ENCODE measurements around the gene TBXAS1. TPM values are rescaled to one million over a fixed set of nuclear protein-coding genes. Genes with fewer than 3 reads are reported as not detected.

The TBXAS1 gene
- total RNA-seq, 1 donor from 2014 or later: 19.3 TPM

DNA sequence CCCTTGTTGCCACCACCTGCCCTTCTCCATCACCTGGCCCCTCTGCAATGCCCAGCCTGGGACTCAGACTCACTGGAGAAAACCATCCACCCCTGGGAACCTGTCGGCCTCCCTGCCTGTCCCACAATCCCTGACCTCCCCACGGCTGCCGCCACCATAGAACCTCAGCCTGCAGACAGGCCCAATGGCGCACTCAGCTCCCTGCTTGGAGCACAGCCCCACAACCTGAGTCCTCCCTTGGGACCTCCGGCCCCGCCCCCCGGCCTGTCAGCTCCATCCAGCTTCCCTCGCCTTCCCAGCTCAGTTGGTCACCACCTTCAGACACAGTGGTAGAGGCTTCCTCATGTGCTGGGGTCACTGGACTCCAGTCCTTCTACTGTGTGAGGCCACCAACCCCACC is 192.5 kb downstream of the TBXAS1 start:
- DNase-seq (ENCODE audit: low spot score): no peak

DNA sequence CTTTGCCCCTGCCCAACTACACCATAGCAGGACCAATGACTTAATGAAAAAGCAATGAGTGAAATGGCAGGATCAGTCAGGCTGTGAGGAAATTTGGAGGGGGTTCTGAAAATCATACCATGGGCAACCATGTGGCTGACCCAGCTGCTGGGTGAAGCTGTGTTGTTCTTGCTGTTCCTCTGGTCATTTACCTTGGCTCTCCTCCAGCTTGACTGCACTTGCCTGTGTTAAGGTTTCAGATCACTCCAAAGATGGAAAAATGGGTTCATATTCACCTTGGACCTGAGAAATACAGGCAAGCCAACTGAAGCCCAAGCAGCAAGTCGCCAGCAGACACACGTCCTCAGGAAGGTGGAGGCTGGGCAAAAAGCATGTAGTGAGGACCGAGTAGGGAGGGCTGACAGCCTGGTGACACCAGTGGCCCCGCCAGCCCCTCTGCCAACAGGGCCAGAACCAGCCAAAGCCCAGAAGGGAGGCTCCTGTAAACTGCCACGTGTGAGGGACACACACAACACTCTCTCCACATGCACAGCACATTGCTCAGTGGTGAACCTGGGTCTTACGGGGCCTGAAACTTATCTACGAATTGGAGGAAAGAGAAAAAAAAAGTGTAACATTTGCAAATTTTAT is 193.6 kb downstream of the TBXAS1 start:
- DNase-seq (ENCODE audit: low spot score): no peak

DNA sequence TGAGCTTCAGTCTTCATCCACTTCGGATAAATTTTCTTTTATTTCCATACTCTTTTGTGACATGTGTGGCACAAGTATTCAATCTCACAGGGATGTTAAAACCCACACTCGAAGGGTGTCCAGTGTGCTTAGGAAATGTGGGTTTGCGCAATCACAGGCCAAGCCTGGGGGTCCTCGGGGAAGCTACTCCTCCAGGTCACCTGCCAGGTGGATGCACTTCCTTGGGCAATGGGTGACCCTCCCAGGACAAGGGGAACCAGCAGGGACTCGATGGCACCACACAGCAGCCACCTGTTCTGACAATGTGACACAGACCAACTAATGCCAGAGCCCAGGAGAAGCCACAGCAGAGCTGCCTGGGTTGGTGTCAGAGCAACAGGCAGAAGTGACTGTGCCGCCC is 194.7 kb downstream of the TBXAS1 start:
- DNase-seq (ENCODE audit: low spot score): no peak

DNA sequence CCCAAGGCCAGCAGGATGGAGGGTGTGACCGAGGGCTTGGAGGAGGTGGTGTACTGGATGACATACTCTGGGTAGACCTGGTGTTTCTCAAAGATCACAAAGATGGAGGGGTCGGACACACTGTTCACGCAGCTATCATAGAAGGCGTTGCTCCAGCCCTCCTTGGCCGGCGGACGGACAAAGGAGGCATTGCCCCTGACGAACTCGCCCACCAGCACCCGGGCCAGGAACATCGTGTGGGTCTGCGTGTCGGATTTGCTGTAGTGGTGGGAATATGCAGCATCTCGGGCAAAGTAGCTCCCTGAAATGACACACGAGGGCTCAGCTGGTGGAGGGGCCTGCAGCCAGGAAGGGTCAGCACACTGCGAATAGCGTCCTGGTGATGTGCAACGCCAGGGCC is 195.5 kb downstream of the TBXAS1 start:
- no peak for DNase-seq (ENCODE audit: low spot score)

DNA sequence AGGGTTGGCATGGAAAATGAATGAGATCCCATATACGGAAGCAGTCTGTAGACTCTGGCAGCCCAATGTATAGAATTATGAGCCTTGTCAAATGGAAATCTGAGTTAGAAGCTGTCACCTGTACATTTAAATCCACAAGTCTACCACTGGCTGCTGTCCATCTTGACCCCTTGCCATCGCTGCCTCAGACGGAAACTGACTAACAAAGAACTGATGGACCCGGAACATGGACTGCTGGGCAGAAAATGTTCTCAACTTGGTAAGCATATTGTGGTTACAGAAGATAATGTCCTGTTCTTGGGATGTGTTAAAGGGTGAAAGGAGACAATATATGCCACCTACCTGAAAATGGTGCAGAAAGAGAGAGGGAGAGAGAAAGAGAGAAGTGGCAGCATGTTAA is 196.2 kb downstream of the TBXAS1 start:
- no peak for DNase-seq (ENCODE audit: low spot score)

DNA sequence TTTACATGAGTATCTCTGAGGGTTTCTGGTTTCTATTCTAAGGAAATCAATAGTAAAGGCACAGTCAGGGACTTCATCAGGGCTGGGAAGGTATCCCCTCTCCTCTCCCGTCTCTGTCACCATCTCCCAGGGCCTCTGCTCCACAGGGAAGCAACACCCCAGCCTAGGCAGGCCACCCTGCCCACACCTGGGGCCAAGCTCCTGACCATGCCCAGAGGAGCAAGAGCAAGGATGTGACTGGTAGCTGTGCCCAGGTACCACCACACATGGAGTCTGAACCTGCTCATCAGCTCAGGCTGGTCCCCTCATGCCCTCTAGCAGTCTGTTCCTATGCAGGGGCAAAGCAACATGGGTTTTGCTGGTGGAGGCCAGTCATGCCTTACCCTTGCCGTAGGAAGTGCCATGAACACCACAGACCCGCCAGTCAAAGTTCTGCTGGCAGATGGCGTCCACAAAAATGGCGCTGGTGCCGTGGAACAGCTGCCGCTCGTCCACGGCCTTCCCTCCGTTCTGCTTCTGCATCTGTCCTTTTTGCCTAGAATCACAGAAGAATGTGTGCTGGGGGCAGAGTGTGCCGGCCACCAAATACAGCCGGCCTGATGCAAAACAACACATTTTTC is 196.9 kb downstream of the TBXAS1 start:
- DNase-seq (ENCODE audit: low spot score): no peak

DNA sequence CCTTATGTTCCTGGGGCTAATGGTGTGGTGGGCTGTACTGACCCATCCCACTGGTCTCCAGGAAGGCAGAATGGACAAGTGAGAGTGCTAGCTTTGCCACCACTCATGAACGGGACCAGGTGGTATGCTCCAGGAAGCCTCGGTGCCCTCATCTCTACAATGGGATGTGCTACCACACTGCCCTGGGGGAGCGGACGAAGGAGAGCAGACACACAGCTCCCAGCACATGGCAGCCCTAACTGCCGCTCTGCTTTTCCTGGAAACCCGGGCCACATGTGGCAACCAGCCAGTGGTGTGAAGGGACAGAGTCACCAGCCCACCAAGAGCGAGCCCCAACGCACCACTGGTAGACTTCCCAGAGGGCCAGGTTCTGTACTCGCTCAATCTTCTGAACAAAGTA is 197.9 kb downstream of the TBXAS1 start:
- DNase-seq (ENCODE audit: low spot score): no peak

DNA sequence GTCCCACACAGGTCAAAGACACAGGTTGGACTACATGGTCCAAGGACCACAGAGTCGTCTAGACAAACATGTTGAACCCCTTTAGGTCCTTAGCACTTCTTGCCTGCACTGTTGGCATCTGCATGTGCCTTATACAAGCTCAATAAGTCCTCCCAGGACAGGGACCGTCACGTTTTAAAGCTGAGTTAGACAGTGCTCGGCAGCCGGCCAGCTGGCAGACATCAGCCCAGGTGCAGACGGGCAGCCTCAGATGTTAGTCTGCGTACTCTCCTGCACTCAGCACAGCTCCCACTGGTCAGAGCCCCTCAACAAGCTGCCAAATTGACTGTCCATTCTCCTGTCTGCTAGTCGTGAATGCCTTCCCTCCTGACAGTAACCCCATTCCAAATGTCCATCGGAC is 198.8 kb downstream of the TBXAS1 start:
- DNase-seq (ENCODE audit: low spot score): no peak

DNA sequence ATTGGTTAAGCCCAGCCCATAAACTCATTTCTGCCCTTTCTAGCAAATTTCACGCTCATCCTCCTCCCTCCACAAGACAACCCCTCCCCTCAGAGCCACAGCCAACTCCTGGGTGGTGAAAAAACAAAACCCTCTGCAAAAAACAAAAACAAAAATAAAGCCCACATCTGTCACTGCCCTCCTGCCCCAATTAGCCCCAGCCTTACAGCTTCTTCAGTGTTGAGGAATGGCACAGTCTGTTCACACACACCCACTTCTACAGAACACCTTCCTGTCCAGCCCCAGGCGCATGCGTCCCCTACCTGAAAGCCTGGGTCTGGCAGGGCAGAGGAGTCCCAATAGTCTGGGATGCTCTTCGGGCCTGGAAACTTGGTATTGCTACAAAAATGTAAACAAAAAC is 199.2 kb downstream of the TBXAS1 start:
- no peak for DNase-seq (ENCODE audit: low spot score)

DNA sequence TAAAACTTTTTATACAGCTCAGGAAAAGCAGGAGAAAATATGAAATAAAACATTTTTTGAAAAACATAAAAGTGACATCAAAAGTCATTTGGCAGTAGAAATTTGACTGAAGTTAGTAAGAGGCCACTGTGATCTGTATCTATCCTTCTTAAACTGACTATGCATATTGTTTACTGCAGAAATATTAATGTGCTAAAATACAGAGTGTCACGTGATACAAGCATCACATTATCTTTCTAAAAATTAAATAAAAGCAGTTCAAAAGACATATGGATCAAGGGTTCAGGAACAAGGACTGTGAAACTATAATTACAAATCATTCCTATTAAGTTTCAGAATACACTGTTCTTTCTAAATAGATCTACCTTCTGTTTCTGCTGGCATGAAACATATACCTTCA is 200.0 kb downstream of the TBXAS1 start:
- DNase-seq (ENCODE audit: low spot score): no peak

DNA sequence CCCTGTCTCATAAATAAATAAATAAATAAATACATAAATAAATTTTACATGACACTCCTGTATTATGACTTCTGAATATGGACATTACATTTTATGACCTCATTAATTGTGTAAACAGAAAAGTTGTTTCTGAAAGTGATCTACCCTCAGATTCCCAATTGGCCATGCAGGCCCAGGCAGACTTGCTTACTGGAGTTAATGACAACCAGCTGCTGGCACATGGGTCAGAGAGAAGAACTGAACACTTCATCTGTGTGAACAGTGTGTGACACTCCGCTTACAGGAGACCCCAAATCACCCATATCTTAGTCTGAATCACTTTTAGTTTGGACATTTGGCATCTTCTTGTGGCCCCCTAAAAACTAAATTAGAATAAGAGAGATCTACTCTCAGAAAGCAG is 202.3 kb downstream of the TBXAS1 start:
- DNase-seq (ENCODE audit: low spot score): no peak

DNA sequence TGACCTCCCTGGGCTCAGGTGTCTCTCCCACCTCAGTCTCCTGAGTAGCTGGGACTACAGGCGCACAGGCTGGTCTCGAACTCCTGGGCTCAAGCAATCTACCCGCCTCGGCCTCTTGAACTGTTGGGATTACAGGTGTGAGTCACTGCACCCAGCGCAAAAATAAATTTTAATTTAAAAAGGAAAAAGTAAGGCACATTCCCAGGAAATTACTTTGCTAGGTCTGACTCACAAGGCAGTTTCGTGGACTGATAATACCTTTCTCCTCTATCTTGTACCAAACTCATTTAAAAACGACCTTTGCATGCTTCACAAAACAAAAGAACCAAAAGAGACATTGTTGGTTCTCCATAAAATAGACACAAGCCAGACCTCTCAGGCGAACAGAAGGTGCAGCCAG is 204.0 kb downstream of the TBXAS1 start:
- no peak for DNase-seq (ENCODE audit: low spot score)

DNA sequence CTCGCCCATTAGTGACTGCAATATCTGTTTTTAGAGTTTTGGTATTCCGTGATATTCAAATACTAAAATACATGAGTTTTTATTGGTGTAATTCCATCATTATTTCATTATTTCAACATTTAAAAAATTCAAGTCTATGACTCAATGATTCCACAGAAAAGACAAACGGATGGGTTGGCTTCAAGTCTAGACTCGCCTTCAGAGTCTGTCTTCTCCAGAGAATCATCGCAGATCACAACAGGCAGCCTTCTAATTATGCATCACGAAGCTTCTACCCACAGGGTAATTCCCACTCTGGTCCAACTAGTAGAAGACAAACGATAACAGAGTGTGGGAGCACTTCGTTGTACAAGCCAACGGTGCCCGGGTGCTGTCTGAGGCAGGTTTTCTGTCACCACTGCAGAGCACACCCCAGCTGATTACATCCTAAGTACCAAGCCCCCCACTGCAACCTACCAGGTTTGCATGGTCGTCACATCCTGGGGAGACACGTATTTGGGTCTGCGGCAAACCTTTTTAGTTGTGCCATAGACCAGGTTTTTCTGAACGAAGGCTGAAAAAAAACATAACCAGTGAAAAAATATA is 204.8 kb downstream of the TBXAS1 start:
- no peak for DNase-seq (ENCODE audit: low spot score)

DNA sequence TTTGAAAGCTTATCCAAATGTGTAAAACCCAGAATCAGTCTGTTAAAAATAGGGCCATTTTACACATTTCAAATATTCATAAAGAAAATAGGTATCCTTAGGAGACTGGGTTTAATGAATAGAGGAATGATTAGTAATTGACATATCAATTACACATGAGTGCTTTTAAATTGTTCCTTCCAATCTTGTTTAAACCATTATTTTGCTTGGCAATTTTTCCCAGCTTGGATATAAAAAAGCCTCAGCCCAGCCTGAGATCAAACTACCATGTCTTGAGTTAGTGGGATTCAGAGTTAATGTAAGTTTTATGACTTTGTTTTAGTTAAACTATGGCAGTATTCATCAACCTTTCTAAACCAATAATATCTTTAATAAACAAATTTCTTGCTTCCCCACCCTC is 205.4 kb downstream of the TBXAS1 start:
- no peak for DNase-seq (ENCODE audit: low spot score)

DNA sequence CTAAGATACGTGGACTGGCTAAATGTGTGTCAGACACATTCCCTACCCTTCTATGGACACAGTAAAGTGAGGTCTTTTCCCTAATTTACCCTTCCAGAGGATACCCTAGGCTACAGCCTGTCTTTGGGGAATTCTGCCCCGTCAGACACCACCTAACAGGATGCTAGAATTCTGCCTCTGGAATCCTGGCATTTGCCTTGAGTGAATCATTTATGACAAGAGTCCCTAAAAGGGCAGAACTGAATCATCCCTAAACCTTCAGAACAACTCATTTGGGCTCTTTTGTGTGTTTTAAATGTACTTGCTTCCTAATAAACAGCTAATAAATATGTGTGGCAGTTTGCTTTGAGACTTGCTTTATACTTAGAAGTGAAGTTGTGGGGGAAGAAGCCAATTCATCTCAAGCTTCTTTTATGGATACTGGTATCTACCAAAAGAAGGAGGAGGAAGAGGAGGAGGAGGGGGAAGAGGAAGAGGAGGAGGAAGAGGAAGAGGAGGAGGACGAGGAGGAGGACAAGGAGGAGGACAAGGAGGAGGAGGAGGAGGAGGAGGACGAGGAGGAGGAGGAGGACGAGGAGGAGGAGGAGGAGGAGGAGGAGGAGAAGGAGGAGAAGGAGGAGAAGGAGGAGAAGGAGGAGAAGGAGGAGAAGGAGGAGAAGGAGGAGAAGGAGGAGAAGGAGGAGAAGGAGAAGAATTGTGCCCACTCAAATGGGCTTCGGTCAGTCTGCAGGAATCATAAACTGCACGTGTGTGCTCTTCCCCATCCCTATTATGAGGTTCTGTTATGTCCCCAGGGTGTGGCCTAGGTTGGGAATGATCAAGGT is 206.5 kb downstream of the TBXAS1 start:
- DNase-seq (ENCODE audit: low spot score): peak; percentile 14

DNA sequence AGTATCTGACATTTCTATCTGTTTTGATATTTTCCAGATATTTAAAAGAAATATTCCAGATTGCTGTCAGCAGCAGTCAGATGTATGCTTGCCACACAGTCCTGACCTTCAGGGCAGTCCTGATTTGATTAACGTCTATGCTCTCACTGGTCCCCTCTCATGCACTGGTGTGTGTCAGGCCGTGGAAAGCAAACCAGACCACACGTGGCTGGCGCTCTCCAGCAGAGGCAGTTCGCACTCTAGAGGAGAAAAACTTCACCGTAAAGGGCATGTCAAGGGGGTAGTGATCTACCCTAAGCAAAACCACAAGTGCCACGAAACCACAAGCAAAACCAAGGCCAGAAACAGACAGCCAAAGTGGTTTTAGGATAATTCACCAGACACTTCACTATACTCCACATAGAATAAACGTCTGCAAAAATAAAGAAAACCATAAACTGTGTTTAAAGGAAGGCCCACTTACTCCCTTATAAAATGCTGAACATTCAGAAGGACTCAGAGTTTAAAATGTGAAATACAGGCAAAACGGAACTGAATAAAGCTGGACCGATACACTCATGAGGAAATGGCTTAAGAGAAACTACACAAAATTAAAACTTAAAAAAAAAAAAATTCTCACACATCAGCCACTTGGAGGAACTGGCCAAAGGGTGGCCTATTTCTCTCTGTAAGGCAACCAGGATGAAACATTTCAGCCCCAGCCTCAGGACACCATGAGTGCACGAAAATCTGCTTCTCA is 207.3 kb downstream of the TBXAS1 start:
- peak; percentile 52 for DNase-seq (ENCODE audit: low spot score)

DNA sequence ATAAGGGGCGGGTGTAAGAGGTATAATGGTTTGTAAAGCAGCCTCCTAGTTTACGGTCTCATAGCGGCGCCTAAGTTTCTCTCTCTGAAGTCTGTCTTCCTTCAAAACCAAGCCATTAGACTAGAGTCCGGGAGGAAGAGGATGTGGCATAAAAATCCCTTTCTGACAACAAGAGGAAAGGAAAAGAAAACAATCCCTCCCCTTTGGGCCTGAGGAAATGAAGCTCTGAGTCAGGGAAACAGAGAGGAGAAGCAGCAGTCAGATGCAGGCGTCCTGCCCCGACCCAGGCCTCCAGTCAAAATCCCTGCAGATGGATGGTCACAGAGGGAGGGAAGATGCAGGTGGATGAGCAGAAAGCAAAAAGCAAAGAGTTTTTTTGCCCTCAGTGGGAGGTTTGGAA is 210.0 kb downstream of the TBXAS1 start:
- no peak for DNase-seq (ENCODE audit: low spot score)

DNA sequence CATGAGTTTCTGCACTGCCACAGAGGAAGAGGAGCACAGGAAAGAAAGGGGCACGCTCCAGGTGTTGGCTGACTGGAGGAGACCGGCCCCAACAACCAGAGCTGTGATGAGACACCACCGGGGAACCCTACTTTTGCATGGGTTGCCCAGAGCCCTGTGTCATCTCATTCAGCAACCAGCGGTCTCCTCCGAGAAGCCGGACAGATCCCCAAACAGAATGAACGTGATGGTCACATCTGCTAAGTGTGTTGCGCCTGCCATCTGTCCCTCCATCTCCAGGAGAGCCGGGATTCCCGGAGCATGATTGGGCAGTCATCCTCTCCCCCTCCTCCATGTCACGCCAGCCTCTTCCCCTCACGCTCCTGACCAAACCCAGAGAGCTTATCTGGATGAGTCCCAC is 210.8 kb downstream of the TBXAS1 start:
- no peak for DNase-seq (ENCODE audit: low spot score)

DNA sequence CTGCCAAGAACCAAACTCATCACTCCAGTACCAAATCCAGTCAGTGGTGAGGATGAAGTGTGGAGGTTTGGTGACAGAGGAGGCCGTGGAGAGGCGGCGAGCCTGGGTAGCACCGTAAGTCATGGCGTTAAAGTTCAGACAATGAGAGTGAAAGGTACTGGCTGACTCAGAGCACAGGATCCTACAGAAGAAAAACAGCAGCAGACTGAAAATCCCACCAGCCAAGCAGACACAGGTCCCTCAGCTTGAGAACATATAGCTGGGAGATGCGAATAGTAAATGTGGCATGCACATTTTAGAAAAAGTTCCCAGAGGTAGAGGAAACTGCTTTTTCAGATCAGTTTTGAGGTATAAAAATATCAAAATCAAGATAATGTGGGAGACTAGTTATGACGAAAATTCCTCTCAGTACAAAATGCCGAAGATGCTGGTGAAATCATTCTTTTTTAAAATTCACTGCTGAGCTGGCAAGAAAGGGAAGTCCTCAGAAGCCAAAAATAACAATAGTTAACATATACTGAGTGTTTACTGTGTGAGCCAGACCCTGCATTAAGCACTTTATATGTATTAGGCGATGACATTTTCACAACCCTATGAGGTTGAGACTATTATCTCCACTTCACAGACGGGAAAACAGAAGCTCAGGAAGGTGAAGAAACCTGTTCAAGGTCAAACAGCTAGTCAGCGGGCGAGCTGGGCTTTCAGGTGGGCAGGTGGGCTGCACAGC is 212.8 kb downstream of the TBXAS1 start:
- DNase-seq (ENCODE audit: low spot score): no peak

DNA sequence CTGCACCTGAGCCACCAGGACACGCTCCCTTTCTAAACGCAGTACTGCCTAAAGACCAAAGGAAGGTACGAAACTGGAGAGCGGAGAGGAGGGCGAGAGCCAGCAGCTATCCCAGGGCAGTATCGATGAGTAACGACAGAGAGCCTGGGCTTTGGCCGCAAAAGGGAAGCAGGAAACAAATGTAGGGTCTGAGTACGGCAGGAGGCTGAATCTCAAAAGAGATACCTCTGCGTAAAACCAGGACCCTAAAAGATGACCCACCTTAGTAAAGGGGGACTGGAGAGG is 213.3 kb downstream of the TBXAS1 start:
- DNase-seq (ENCODE audit: low spot score): no peak

DNA sequence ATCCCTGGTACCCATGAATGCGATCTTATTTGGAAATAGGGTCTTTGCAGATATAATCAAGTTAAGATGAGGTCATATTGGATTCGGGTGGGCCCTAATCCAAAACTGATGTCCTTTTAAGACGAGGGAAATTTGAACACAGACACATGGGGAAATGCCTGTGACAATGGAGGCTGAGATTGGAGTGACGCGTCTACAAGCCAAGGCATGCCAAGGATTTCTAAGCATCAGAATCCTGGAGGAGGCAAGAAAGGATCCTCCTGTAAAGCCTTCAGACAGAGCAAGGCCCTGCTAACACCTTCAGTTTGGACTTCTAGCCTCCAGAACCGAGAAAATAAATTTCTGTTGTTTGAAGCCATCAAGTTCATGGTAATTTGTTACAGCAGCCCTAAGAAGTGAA is 215.2 kb downstream of the TBXAS1 start:
- DNase-seq (ENCODE audit: low spot score): no peak

DNA sequence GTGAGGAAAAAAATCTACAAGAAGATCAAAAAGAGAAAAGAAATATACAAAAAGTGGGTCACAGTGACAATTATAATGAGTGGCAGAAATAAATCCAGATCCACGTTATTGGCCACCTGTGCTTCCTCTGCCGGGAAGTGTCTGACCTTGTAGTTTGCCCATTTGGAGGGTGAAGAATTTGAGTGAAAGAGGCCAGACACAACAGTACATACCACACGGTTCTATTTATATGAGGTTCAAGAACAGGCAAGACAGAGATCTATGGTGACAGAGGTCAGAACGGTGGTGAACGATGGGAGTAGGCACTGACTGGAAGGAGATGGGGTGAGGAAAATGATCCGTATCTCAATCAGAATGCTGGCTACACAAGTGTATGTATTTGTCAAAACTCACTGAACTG is 216.6 kb downstream of the TBXAS1 start:
- DNase-seq (ENCODE audit: low spot score): no peak

Data from umbilical cord (tissue), 2 donors.